ENCODE results near the gene BHLHA15.

BHLHA15 gene

GRCh38 chr7:98175260-98175940 lies 35.8 kb upstream of the BHLHA15 start:
- no peak overlapping the region for H3K4me3 ChIP-seq (ENCODE audit: low read length)
- no peak for TF ChIP-seq ZNF274 (IDR thresholded peaks at IDR 0.05; ENCODE audit: low read depth, low read length)

- no peak overlapping the region for H3K4me3 ChIP-seq (ENCODE audit: low read length)
- no peak for TF ChIP-seq ZNF274 (IDR thresholded peaks at IDR 0.05; ENCODE audit: low read depth, low read length)
Observed at GRCh38 chr7:98177553-98177952, 33.7 kb upstream of the BHLHA15 start.

- no peak overlapping the region for H3K4me3 ChIP-seq (ENCODE audit: low read length)
- TF ChIP-seq ZNF274 (IDR thresholded peaks at IDR 0.05; ENCODE audit: low read depth, low read length), result no peak
Observed at GRCh38 chr7:98178321-98178720, 32.9 kb upstream of the BHLHA15 start.

- H3K4me3 ChIP-seq (ENCODE audit: low read length), result no peak overlapping the region
- no peak for TF ChIP-seq ZNF274 (IDR thresholded peaks at IDR 0.05; ENCODE audit: low read depth, low read length)
Observed at GRCh38 chr7:98178762-98179490, 32.3 kb upstream of the BHLHA15 start.

- TF ChIP-seq ZNF274 (IDR thresholded peaks at IDR 0.05; ENCODE audit: low read depth, low read length), result no peak
- H3K4me3 ChIP-seq (ENCODE audit: low read length), result no peak overlapping the region
Observed at GRCh38 chr7:98180751-98181150, 30.5 kb upstream of the BHLHA15 start.

GRCh38 chr7:98185101-98185500 lies 26.1 kb upstream of the BHLHA15 start:
- no peak for TF ChIP-seq ZNF274 (IDR thresholded peaks at IDR 0.05; ENCODE audit: low read depth, low read length)
- no peak overlapping the region for H3K4me3 ChIP-seq (ENCODE audit: low read length)

GRCh38 chr7:98186452-98187137 lies 24.6 kb upstream of the BHLHA15 start:
- H3K4me3 ChIP-seq (ENCODE audit: low read length), result no peak overlapping the region
- TF ChIP-seq ZNF274 (IDR thresholded peaks at IDR 0.05; ENCODE audit: low read depth, low read length), result no peak

GRCh38 chr7:98187138-98187502 lies 24.1 kb upstream of the BHLHA15 start:
- no peak overlapping the region for H3K4me3 ChIP-seq (ENCODE audit: low read length)
- no peak for TF ChIP-seq ZNF274 (IDR thresholded peaks at IDR 0.05; ENCODE audit: low read depth, low read length)

GRCh38 chr7:98189559-98189958 lies 21.7 kb upstream of the BHLHA15 start:
- TF ChIP-seq ZNF274 (IDR thresholded peaks at IDR 0.05; ENCODE audit: low read depth, low read length), result no peak
- no peak overlapping the region for H3K4me3 ChIP-seq (ENCODE audit: low read length)

GRCh38 chr7:98191668-98192431 lies 19.4 kb upstream of the BHLHA15 start:
- H3K4me3 ChIP-seq (ENCODE audit: low read length), result no peak overlapping the region
- no peak for TF ChIP-seq ZNF274 (IDR thresholded peaks at IDR 0.05; ENCODE audit: low read depth, low read length)

GRCh38 chr7:98192781-98193457 lies 18.3 kb upstream of the BHLHA15 start:
- no peak overlapping the region for H3K4me3 ChIP-seq (ENCODE audit: low read length)
- no peak for TF ChIP-seq ZNF274 (IDR thresholded peaks at IDR 0.05; ENCODE audit: low read depth, low read length)

- no peak overlapping the region for H3K4me3 ChIP-seq (ENCODE audit: low read length)
- no peak for TF ChIP-seq ZNF274 (IDR thresholded peaks at IDR 0.05; ENCODE audit: low read depth, low read length)
Observed at GRCh38 chr7:98193474-98194180, 17.6 kb upstream of the BHLHA15 start.

- TF ChIP-seq ZNF274 (IDR thresholded peaks at IDR 0.05; ENCODE audit: low read depth, low read length), result no peak
- no peak overlapping the region for H3K4me3 ChIP-seq (ENCODE audit: low read length)
Observed at GRCh38 chr7:98194186-98194585, 17.1 kb upstream of the BHLHA15 start.
